Measurements from ENCODE around the gene NLRP12.
"Not testable (repeated sequence)": the region's sequence is repeated elsewhere in the genome, so short reads cannot be mapped to it uniquely, and the experiment has no call there.

Gene NLRP12

GRCh38 chr19:53780506-53780905 is 43.6 kb downstream of the NLRP12 start:
- DNase-seq = no peak

DNA sequence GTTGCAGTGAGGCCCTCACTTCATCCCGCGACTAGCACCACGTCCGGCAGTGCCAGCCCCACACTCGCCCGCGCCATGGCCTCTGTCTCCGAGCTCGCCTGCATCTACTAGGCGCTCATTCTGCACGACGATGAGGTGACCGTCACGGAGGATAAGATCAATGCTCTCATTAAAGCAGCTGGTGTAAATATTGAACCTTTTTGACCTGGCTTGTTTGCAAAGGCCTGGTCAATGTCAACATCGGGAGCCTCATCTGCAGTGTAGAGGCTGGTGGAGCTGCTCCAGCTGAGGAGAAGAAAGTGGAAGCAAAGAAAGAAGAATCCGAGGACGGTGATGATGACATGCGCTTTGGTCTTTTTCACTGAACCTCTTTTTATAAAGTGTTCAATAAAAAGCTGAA is 48.6 kb downstream of the NLRP12 start:
- no peak for DNase-seq

- DNase-seq = not testable (repeated sequence)
Measured at GRCh38 chr19:53774491-53774890, 49.6 kb downstream of the NLRP12 start.

DNA sequence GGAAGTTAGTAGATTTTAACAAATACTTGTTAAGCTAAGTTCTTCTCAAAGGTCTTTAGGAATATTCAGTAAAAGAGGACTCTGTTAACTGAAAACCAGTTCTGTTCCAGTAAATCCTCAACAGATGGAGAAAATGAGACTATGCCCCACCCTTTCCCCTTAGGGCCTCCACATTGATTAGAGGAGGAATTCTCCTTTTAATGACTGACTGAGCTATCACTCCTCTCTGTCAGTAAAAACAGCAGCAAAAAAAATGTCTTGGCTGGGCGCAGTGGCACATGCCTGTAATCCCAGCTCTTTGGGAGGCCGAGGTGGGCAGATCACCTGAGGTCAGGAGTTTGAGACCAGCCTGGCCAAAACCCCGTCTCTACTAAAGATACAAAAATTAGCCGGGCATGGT is 50.1 kb downstream of the NLRP12 start:
- no peak for DNase-seq

- DNase-seq = peak; percentile 4
Measured at GRCh38 chr19:53772943-53773342, 51.2 kb downstream of the NLRP12 start.

GRCh38 chr19:53771144-53771543 is 53.0 kb downstream of the NLRP12 start:
- DNase-seq = no peak

- DNase-seq = not testable (repeated sequence)
Measured at GRCh38 chr19:53769696-53770309, 54.3 kb downstream of the NLRP12 start.

DNA sequence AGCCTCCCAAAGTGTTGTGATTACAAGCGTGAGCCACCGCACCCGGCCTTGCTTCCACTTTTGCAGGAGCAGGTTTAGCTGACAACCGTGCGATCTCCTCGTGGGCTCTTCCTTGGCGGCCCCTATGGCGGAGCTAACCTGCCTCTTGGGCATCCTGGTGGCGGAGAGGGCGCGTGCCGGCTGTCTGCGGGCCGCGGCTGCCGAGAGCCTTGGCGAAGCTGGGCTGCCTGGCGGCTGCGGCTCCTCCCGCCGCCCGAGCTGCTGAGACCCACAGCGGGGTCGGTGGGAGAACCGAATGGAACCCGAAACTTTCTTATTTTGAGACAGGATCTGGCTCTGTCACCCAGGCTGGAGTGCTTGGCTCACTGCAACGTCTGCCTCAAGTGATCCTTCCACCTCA is 55.7 kb downstream of the NLRP12 start:
- no peak for DNase-seq

DNA sequence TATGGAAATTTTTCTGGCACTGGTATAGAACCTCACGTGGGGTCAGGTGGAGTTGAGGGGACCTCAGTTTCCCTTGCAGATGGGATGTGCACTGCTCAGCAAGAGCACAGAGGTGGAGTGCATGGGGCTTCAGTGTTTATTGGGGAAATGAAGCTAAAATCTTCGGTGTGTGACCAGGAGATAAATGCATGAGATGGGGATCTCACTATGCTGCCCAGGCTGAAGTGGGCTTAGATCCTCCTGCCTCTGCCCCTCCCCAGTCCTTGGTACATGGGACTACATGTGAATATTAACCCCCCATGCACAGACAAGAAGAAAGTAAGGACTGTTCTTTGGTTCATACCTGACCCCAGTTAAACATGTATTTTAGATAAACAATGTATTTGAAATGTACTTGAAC is 65.1 kb downstream of the NLRP12 start:
- not testable (repeated sequence) for DNase-seq

All from CD4-positive, alpha-beta T cell treated with Interferon gamma for 1 hour (primary cell).